Measurements from ENCODE around the gene AFDN.

Gene AFDN

GRCh38 chr6:168002804-168003203 lies 176.1 kb downstream of the AFDN start:
- no peak for DNase-seq

DNA sequence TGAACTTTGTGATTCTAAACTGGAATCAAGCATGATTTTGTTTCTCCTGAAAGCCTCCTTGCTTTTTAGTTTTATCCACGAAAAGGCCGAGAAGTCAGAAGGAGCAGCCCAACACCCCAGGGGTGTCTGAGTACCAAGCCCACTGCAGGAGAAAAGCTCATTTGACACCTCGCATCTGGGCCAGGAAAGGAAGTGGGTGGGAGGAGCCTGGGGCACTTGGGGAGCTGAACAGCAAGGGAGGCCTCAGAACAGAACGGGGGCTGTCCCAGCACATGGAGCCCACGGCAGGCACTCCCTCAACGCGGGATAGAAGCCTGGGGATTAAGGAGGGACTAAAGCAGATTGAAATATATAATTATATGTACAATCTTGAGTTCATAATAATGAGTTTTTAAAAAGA lies 177.3 kb downstream of the AFDN start:
- DNase-seq: no peak

DNA sequence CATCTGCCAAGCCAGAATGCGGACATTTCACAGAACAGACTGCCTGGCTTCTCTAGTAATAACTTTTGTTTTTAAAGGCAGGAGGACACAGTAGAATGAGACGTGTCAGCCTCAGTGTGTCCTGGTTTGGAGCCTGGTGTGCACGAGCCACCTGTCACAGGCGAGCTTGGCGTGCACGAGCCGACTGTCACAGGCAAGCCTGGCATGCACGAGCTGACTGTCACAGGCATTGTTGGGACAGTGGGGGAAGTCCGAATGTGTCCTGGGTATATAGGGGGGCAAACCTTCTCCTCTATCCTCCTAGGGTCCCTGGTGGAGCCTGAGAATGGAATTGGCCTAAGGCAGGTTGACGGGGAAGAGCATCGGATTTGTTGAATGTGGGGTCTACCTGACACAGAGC lies 178.2 kb downstream of the AFDN start:
- DNase-seq: no peak

DNA sequence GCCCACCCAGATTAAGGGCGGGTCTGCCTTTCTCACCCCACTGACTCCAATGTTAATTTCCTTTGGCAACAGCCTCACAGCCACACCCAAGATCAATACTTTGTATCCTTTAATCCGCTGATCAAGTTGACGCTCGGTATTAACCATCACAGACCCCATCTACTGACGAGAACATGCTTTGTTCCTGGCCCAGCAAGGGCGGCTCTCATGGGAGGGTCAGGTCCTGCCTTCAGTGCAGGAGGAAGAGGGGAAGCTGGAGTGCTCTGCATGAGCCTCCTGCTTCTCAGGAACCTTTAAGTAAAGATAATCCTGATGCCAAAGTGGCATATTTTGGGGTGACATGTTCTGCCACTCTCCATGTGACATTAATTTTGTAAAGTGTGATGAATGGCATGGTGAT lies 179.1 kb downstream of the AFDN start:
- DNase-seq: no peak

DNA sequence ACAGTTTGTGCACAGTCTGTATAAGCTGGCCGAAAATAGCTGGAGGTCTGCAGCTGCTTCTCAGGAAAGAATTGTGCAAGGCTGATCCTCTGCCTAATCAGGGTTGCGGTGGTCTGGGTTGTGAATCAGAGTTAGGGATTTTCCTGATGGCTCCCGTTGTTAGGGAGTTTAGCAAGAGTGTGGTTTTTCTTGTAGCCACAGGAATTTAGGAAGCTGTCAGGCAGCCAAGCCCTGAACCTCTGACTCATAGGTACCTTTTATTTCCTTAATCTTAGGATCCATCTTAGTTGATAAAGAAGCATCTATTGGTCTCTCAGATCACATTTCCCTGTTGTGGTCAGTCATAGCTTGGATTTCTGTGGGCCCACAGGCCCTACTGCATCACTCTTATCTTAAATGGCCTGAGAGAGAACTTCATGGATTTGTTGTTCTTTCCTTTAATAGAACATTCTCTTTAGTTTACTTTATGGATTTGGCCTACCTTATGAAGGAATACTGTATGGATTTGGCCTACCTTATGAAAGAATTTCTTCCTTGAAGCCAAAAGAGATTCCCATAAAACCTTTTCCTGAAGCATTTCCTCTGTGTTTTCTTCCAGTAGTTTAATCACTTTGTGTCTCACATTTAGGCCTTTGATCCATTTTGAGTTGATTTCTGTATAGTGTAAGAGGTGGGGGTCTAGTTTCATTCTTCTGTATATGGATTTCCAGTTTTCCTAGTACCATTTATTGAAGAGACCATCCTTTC lies 181.1 kb downstream of the AFDN start:
- peak; percentile 97 for DNase-seq

GRCh38 chr6:168009331-168009730 lies 182.6 kb downstream of the AFDN start:
- peak; percentile 80 for DNase-seq

GRCh38 chr6:168011291-168011690 lies 184.6 kb downstream of the AFDN start:
- no peak for DNase-seq

GRCh38 chr6:168012431-168013249 lies 185.9 kb downstream of the AFDN start:
- DNase-seq: no peak

GRCh38 chr6:168013250-168013915 lies 186.7 kb downstream of the AFDN start:
- no peak for DNase-seq

GRCh38 chr6:168014428-168014827 lies 187.7 kb downstream of the AFDN start:
- DNase-seq: no peak

DNA sequence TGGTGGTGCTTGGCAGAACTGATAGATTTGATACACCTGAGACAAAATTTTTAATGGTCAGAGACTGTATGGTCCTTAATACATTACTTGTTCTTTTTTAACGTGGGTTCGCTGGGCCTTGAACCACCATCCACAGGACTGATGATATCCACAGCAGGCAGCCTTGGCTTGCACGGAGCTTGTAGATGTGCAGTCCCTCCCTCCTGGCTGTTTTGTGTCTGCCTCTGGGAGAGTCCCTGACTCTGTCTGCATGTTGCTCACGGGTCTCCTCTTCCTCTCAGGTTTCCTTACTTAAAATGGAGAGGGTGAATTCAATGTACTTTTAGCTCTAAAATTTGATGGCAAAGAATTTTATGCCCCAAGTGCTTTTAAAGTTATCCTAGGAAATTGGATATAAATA lies 188.3 kb downstream of the AFDN start:
- no peak for DNase-seq

DNA sequence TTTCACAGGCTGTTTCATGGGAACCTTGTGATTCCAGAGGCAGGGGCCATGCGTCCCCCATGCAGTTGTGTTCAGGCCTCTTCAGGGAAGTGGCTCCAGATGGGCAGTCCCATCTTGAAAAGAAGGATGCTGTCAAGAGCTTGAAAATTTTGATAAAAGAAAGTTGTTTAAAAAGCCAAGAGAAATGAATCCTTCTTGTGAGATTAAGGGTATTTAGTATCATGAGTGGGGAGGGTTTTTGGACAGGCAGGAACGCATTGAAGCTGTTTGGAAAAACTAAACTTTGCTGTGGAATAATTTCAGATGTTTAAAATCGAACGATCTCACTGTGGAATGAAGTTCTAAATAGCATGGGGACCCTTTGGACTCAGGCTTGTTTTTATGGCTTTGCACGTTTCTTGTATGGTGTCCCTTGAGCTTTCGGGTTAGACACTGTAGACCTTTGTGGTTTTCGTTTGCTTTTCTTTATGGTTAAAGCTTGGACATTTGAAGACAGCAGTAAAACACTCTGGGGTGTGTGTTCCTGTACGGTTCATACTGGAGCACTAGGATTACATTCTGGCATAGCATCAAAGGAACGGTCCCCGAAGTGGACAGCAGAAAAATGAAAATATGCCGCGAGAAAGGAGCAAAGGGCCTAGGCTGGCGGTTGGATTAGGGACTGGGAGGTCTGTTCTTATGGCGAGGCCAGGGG lies 188.9 kb downstream of the AFDN start:
- no peak for DNase-seq

DNA sequence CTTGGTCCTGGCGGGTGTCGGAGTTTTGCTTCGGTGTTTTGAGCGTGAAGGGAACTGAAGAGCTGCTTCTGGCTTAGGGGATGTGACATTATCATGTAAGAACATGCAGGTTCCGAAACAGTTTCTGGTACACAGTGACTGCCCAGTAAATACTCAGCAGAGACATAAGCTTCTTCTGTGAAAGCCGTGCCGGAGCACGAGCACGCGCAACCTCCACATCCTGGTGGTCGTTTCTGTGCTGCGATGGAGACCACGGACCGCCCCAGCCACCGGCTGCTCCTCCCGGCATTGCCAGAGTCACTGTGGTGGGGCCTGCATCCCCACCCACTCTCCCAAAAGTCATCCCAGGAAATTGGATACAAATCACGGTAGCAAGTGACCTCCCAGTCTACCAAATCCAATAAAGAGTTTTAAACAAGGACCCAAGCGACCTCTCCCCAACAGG lies 189.5 kb downstream of the AFDN start:
- no peak for DNase-seq

GRCh38 chr6:168016721-168017525 lies 190.2 kb downstream of the AFDN start:
- no peak for DNase-seq

DNA sequence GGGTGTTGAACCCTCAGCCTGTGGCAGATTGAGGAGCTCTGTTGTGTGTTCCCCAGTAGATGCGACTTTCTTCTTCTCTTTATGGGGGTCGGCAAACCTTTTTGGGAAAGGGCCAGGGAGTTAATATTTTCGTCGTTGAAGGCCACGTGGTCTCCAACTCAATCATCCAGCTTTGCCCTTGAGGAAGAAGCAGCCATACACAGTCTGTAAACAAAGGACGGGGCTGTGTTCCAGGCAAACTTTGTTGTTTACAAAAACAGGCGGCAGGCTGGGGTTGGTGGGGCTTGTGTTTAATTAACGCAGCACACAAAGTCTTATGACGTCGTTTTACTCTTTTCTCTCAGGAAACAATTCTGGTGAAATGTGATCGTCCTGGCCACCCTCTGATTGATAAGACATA lies 190.9 kb downstream of the AFDN start:
- DNase-seq: no peak

- no peak for DNase-seq
Measured at GRCh38 chr6:168018664-168019063, 192.0 kb downstream of the AFDN start.

DNA sequence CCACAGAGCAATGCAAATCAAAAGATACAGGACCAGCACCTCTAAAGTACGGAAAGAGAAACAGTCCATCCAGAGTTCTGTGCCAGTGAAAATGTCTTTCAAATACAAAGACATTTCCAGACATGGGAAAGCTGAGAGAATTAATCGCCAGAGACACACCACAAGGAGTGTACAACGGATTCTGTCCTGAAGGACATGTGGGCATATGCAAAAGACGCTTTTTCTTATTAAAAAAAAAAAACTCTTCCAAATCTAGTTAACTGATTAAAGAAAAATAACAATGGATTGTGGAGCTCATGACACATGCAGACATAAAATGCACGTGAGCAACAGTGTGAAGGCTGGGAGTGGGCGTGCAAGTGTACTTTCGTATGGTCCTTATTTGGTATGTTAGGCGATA lies 193.5 kb downstream of the AFDN start:
- DNase-seq: no peak

DNA sequence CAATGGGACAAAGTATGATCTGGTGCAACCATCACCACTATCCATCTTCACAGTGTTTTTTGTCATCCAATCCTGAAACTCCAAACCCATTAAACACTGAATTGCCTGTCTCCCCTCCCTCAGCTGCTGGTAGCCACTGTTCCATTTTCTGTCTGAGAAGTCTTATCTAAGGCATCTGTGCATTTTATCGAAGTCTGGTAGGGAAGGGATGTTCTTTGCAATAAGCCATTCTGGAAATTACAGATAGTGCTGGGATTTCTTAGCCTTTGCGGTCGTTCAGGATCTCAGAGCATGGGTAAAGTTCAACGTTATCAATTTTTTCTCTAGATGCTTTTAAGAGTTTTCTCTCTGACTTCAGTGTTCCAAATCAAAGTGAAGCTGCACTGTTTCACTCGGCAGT lies 194.9 kb downstream of the AFDN start:
- no peak for DNase-seq
